RWPE1 (cell line): ENCODE measurements around the gene LRPPRC.

Experiments
- CTCF ChIA-PET: fragments of 350-600 bp; sonication (Branson Sonifier 250); formaldehyde crosslinking; extraction: SDS; loops from one replicate; lab custom pipeline; 2021; lab: Yijun Ruan, JAX
- POLR2A ChIA-PET: fragments of 400-600 bp; formaldehyde crosslinking; extraction: SDS; loops from one replicate; lab custom pipeline; 2020; ENCODE audit warnings: antibody characterized with exemption; ENCODE audit not compliant: low non-redundant PET; lab: Yijun Ruan, JAX
- DNase-seq: peaks from one replicate; pipeline ENCODE4 v3.0.0; 2012; ENCODE audit warnings: low spot score
- H3K27ac ChIP-seq: fragments of 450-650 bp; 2 replicates; pipeline ENCODE4 v1.5.1; 2017
- TF ChIP-seq, protein P1 (sequence below): fragments of 450-650 bp; conservative IDR thresholded peaks from 2 replicates; pipeline ENCODE4 v1.5.1; 2017; ENCODE audit warnings: low read depth, mild to moderate bottlenecking

LRPPRC gene

GRCh38 chr2:43841949-43842865, 153.6 kb downstream of the LRPPRC start:
- TF ChIP-seq, protein P1, sequence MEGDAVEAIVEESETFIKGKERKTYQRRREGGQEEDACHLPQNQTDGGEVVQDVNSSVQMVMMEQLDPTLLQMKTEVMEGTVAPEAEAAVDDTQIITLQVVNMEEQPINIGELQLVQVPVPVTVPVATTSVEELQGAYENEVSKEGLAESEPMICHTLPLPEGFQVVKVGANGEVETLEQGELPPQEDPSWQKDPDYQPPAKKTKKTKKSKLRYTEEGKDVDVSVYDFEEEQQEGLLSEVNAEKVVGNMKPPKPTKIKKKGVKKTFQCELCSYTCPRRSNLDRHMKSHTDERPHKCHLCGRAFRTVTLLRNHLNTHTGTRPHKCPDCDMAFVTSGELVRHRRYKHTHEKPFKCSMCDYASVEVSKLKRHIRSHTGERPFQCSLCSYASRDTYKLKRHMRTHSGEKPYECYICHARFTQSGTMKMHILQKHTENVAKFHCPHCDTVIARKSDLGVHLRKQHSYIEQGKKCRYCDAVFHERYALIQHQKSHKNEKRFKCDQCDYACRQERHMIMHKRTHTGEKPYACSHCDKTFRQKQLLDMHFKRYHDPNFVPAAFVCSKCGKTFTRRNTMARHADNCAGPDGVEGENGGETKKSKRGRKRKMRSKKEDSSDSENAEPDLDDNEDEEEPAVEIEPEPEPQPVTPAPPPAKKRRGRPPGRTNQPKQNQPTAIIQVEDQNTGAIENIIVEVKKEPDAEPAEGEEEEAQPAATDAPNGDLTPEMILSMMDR, result no peak
- CTCF ChIA-PET, result no interaction called here
- DNase-seq, result no peak
- POLR2A ChIA-PET, result no interaction called here
- no peak overlapping the region for H3K27ac ChIP-seq

GRCh38 chr2:43840965-43841364, 154.8 kb downstream of the LRPPRC start:
- no peak for DNase-seq
- ChIA-PET CTCF (interaction anchor here (0.6 kb wide), 1 partner anchor 29 kb away, joined by 10 read pairs; no protein-coding TSS in a partner anchor), POLR2A (no interaction called here)
- TF ChIP-seq, protein P1, result no peak
- H3K27ac ChIP-seq, result no peak overlapping the region

DNA sequence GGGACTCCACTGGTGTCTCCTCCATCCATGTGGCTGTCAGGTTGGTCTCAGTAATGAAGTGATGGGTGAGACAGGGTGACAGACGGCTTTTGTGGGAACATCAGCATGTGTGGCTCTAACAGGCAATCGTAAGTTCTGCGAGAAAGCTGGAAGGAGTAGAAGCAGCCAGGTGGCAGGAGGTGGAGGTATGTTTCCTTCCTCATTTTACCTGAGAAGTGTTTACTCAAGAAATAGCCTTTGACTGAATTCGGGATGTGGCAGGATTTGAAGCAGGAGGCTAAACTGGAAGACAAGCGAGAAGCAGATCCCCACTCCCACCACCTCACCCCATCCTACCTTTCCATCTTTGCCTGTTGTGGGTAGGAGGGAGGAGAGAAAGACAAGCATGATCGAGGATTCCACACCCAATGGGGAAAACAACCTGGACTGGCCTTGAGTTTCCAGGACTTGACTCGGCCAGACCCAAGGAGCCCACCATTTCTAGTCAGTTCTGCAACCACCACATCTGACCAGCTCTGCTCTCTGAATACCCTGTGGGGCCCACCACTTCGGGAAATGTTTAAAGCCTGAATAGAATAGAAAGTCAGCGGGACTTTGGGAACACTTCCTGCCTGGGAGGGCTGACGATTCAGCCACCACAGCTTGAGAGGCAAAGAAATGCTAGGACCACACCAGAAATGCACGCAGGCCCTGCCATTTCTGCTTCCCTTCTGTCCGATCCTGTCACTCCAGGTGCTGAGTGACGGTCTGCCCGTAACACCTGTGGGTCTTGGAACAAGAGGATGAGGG, 155.8 kb downstream of the LRPPRC start:
- no peak for DNase-seq
- TF ChIP-seq, protein P1, result no peak
- CTCF ChIA-PET, result no interaction called here
- POLR2A ChIA-PET, result no interaction called here
- no peak overlapping the region for H3K27ac ChIP-seq

GRCh38 chr2:43838560-43839267, 157.1 kb downstream of the LRPPRC start, which contains the start of the genes ABCG5 and ABCG8:
ABCG5 (minus strand) TSS chr2:43838839; CDS start chr2:43838679, 160 bp downstream.
ABCG8 (plus strand) TSS chr2:43838971; CDS start chr2:43839054, 83 bp downstream.
- no peak within 1 kb of the TSS for H3K27ac ChIP-seq
- POLR2A ChIA-PET, result no interaction called here

DNA sequence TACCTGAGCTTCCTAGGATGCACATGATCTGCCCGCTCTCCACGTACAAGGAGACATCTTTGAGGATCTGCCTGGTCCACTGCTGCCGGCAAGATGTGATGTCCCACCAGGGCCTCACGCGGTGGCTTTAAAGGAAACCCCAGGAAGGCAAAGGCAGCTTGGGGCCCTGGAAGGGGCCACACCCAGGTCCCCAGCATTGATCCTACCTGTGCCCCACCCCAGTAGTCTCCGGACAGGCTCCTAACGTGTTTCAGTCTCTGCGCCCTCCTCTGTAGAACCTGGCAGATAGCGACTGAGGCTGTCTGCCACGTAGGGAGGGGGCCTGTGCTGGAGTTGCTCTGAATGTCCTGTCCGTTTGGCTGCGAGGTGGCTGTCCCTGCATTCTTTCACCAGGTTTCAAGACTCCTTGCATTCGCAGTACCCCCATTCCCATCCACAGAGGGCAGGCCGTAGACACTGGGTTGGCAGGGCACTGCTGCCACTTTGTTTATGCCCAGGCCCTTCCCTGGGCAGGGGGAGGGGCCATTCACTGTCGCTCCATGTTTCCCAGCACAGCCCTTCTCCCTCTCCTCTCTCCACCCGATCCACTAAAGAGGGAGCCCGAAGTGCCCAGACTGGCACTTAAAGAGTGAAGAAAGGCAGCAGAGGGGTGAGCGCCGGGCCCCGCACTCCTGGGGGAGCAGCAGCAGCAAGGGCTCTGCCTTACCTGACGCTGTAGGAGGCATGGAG, 157.8 kb downstream of the LRPPRC start:
- ChIA-PET CTCF (no interaction called here), POLR2A (no interaction called here)
- H3K27ac ChIP-seq, result no peak overlapping the region
- DNase-seq, result no peak
- TF ChIP-seq, protein P1, result no peak

More at GRCh38 chr2:43838560-43839267, 157.1 kb downstream of the LRPPRC start, which contains the start of the genes ABCG5 and ABCG8:
- no peak for DNase-seq
- CTCF ChIA-PET, result no interaction called here
- TF ChIP-seq, protein P1, result no peak
